Kidney epithelial cell (primary cell): ENCODE measurements around the gene GLI1. TPM values are rescaled to one million over a fixed set of nuclear protein-coding genes. Genes with fewer than 3 reads are reported as not detected.
A peak's percentile ranks its signal among the peaks of the same experiment; 100 is the strongest.

Experiments used
- DNase-seq: peaks from one replicate; pipeline ENCODE4 v3.0.0-alpha.2; 2010; ENCODE audit warnings: low read depth
- H3K27me3 ChIP-seq: 2 replicates; pipeline ENCODE4 v1.6.0; 2011; ENCODE audit warnings: low read length; ENCODE audit not compliant: control insufficient read depth, insufficient read depth
- H3K36me3 ChIP-seq: 2 replicates; pipeline ENCODE4 v1.5.1; 2011; ENCODE audit warnings: low read length; ENCODE audit not compliant: control insufficient read depth, insufficient read depth
- H3K4me3 ChIP-seq: 2 replicates; pipeline ENCODE4 v1.5.1; 2011; ENCODE audit warnings: low read depth, mild to moderate bottlenecking, control low read depth, low read length
- total RNA-seq: library from RNA; depleted of rRNA; stranded (reverse); fragments of >200 nt; gene quantifications from 2 replicates; pipeline ENCODE4 v1.2.3, GENCODE V29; 2015
- TF ChIP-seq, protein P1 (sequence below): IDR thresholded peaks from 2 replicates; pipeline ENCODE4 v1.5.1; 2011; ENCODE audit warnings: mild to moderate bottlenecking, moderate library complexity, low read length, control low read depth, inconsistent platforms; ENCODE audit not compliant: insufficient read depth, poor library complexity, severe bottlenecking

GLI1 gene
- total RNA-seq, 1 donor from 2014 or later: 1.6 TPM

GRCh38 chr12:57458665-57459054 lies 925 bp upstream of the GLI1 start:
- H3K4me3 ChIP-seq: peak overlapping the region; percentile 16
- no peaks in the 10 kb centered on the region for H3K27me3 ChIP-seq
- DNase-seq: no peak
- H3K36me3 ChIP-seq: no peaks in the 10 kb centered on the region
- TF ChIP-seq, protein P1, sequence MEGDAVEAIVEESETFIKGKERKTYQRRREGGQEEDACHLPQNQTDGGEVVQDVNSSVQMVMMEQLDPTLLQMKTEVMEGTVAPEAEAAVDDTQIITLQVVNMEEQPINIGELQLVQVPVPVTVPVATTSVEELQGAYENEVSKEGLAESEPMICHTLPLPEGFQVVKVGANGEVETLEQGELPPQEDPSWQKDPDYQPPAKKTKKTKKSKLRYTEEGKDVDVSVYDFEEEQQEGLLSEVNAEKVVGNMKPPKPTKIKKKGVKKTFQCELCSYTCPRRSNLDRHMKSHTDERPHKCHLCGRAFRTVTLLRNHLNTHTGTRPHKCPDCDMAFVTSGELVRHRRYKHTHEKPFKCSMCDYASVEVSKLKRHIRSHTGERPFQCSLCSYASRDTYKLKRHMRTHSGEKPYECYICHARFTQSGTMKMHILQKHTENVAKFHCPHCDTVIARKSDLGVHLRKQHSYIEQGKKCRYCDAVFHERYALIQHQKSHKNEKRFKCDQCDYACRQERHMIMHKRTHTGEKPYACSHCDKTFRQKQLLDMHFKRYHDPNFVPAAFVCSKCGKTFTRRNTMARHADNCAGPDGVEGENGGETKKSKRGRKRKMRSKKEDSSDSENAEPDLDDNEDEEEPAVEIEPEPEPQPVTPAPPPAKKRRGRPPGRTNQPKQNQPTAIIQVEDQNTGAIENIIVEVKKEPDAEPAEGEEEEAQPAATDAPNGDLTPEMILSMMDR: no peak

DNA sequence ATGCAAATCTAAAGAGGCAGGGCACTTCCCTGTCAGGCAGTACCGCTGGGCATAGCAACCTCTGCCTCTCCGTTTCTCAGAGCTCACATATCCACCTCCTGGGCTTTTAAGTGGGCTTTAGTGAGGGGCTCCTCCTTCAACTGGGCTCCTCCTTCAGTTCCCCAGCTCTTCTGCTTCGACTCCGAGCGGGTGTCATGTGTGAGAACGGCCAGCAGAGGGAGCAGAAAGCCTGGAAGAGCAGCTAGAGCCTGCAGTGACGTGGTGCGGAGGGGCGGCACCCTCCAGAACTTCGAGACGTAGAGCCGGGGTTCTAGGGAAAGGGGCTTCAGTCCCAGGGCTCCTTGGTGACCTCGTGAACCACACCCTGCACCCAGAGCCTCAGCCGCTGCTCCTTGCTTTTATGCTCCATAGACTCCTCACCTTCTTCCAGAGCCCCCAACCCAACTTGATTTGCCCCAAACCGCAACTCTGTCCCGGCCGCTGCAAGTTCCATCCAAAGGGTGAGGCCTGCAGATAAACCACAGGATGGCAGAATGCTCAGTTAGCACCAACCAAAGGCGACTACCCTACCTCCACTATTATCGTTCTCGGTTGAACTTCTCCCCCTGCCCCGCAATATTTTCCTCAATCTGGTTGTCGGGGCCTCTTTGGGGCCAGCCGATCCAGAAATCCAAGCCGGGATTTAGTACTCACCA lies 383 bp upstream of the GLI1 start:
- DNase-seq: peak; percentile 79
- Histone ChIP-seq H3K36me3 (no peaks in the 10 kb centered on the region), H3K4me3 (peak overlapping the region; percentile 61), H3K27me3 (no peaks in the 10 kb centered on the region)
- TF ChIP-seq, protein P1: peak; percentile 96

- peaks cover 6% of the 10 kb centered on the region for H3K27me3 ChIP-seq
- H3K4me3 ChIP-seq: peak overlapping the region; percentile 61
- H3K36me3 ChIP-seq: no peaks in the 10 kb centered on the region
- DNase-seq: no peak
- TF ChIP-seq, protein P1: no peak
Measured at GRCh38 chr12:57460468-57460784, 841 bp downstream of the GLI1 start.

DNA sequence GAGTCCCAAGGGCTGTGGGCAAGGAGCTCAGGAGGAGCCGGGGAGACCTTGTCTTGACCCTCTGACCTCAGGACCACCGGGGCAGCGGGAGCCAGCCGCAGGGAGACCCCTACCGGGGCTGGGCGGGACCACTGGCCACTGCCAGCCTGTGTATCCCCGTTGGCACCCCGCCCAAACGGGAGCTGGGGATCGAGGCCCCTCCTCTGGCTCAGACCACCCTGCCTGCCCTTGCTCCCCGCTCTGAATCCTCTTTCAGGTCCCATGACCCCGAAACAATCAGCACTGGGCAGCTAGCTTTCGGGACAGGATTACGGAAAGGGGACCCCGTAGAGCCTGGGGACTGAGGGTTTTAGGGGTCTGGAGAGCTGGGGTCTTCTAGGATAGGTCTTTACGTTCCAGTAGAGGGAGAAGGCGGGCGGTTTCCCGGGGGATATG lies 1.3 kb downstream of the GLI1 start:
- TF ChIP-seq, protein P1: no peak
- Histone ChIP-seq H3K4me3 (peak overlapping the region; percentile 61), H3K36me3 (no peaks in the 10 kb centered on the region)

GRCh38 chr12:57461276-57461916 lies 1.8 kb downstream of the GLI1 start:
- Histone ChIP-seq H3K27me3 (peaks cover 9% of the 10 kb centered on the region), H3K4me3 (peak overlapping the region; percentile 61), H3K36me3 (no peaks in the 10 kb centered on the region)
- no peak for DNase-seq
- TF ChIP-seq, protein P1: no peak

More for the DNA sequence above, 1.3 kb downstream of the GLI1 start:
- peaks cover 9% of the 10 kb centered on the region for H3K27me3 ChIP-seq
- no peak for DNase-seq

GRCh38 chr12:57461917-57462250 lies 2.3 kb downstream of the GLI1 start:
- DNase-seq: no peak
- H3K4me3 ChIP-seq: peak overlapping the region; percentile 61
- H3K27me3 ChIP-seq: peaks cover 9% of the 10 kb centered on the region

More at GRCh38 chr12:57461917-57462250, 2.3 kb downstream of the GLI1 start:
- TF ChIP-seq, protein P1: no peak
- no peaks in the 10 kb centered on the region for H3K36me3 ChIP-seq
